Activated CD4-positive, alpha-beta T cell treated with anti-CD3 and anti-CD28 coated beads for 24 hours (primary cell): Measurements from ENCODE around the gene RPS6KA6.
"Not testable (repeated sequence)": the region's sequence is repeated elsewhere in the genome, so short reads cannot be mapped to it uniquely, and the experiment has no call there.

ENCODE experiments used
- DNase-seq, 2 donors: peaks; one replicate each; pipeline ENCODE4 v3.0.0-alpha.2; 2020; ENCODE audit warnings: low read depth in 2 of 2

Gene RPS6KA6

GRCh38 chrX:84162401-84162800 lies 25.6 kb downstream of the RPS6KA6 start:
- DNase-seq: no peak

- DNase-seq: no peak
These were observed 26.4 kb downstream of the RPS6KA6 start for GRCh38 chrX:84161641-84162040.

- no peak for DNase-seq
These were observed 27.3 kb downstream of the RPS6KA6 start for GRCh38 chrX:84160736-84161135.

DNA sequence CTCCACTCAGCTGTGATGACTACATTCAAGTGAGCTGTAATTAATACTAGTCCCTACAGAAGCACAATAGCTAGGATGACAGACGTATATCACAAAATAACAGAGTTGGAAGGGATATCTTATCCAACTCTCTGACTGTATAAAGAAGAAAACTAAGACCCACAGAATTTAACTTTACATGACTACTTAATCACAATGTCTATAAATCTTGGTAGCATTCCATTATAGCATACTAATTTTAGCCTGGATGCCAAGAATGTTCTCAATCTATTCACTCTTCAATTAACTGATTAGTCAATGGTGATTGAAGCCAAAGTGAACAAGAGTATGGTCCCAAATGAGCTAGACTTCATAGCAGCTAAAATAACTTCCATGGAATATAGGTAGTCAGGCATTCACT lies 31.2 kb downstream of the RPS6KA6 start:
- no peak for DNase-seq

DNA sequence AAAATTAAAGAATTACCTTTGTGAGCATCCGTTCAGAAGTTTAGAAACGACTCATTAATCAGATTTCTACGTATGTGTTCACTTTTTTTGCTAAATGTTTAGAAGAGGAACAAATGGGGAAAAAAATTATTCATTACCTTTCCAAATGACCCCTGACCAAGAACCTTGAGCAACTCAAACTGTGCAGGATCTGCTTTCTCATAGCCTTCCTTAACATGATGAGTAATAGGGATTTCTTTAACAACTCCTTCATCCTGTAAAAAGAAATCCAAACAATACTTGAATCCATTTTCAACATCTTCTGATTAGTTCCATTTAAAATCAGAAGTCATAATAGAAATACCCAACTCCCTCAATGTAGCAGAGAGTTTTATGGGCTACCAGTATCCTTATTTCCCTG lies 32.1 kb downstream of the RPS6KA6 start:
- no peak for DNase-seq

DNA sequence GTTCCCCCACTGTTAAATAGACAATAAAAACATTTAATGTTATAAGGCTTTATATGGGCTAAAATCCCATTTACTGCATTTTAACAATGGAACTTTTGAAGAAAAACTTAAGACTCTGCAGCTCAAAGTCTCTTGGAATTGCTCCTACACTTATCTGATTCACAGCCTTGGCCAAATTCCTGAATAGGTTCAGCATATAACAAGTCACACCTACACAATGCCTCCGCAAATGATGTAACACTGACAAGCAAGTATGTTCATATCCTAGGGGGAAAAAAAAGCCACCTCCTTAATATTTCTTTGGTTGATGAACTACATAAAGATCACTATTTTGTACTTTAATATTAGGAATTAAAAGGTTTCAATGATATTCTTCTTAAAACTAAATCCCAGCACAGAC lies 34.5 kb downstream of the RPS6KA6 start:
- no peak for DNase-seq

DNA sequence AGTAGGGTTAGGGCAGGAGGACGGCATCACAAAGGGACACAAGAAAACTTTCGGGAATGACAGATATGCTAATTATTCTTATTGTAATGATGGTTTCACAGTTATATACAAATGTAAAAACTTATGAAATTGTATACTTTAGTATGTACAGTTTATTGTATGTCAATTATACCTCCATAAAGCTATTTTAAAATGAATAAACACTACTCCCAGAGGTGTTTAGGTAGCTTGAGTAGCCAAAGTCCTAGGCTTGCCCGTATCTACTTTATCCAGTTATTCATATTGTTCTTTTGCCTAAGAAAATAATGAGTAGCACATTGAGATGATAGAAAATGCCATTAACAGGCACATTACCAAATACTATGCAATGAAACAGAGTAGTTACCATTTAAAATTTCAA lies 43.0 kb downstream of the RPS6KA6 start:
- no peak for DNase-seq

- no peak for DNase-seq
These were observed 43.7 kb downstream of the RPS6KA6 start for GRCh38 chrX:84144281-84144680.

DNA sequence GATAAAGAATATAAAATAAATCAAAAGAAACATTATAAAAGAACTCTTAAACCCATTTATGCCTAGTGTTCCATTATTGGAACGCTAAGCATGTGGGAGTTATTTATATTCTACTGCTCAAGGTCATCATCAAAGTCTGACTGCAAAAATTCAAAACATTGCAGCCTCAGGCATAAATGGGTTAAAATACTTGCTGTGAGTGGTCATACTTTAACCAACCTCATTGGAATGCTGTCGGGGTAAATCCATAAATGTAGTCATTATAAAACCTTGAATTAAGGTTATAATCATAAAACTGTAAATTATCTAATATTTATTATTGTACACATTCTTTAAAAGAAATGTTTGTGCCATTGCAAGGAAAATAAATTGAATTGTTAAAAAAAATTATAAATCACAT lies 55.0 kb downstream of the RPS6KA6 start:
- DNase-seq: no peak

DNA sequence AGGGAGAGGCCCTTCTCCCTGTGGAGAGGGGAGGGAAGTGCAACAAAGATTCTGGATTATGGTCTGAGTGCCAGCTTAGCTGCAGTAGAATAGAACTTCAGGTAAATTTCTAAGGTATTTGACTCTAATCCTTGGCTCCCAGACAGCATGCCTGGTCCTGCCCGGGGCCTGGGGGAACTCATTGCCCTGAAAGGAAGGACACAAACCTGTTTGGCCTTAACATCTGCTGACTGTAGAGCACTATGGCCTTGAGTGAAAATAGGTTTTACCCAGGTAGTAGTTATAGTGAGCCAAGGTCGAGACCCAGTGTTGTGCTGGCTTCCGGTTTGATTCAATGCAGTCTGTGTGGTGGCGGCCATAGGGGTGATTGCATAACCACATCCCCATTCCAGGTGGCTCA lies 64.4 kb downstream of the RPS6KA6 start:
- DNase-seq: no peak

DNA sequence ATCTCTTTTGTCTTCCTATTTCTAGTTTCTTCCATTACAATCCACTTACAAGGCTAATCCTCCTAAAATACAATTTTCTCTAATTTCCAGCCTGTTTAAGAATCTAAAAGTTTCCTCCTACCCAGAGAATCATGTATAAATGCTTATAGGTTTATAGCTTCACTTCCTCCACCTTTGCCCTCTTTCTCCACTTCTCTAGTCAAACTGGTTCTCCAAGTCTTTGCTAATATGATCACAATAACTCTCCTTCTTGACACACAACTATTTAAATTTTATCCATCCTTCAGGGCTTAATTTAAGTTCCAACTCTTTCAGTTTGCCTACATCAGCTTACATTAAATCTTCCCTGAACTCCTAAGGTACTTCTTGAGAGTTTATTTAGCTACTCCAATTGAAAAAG lies 69.2 kb downstream of the RPS6KA6 start:
- DNase-seq: no peak

GRCh38 chrX:84118315-84118714 lies 69.7 kb downstream of the RPS6KA6 start:
- DNase-seq: no peak

GRCh38 chrX:84108584-84108983 lies 79.4 kb downstream of the RPS6KA6 start:
- no peak for DNase-seq

DNA sequence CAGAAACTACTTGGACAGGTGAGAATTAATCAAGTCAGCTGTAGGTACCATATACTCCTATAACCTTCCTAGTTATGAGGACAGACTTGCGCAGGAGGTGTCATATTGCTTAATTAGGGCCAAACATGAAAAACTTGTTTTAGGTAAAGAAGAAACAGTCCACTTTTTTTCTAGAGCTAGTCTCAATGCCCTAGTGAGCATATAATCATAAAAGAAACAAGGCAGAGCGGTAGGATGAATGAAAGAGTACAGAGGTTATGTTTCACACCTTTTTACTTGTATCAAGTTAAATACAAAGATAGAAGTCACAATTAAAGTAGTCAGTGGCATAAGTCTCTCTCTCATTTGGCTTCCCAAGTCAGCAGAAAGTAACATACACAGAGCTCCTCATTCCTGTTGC lies 88.9 kb downstream of the RPS6KA6 start:
- DNase-seq: no peak

DNA sequence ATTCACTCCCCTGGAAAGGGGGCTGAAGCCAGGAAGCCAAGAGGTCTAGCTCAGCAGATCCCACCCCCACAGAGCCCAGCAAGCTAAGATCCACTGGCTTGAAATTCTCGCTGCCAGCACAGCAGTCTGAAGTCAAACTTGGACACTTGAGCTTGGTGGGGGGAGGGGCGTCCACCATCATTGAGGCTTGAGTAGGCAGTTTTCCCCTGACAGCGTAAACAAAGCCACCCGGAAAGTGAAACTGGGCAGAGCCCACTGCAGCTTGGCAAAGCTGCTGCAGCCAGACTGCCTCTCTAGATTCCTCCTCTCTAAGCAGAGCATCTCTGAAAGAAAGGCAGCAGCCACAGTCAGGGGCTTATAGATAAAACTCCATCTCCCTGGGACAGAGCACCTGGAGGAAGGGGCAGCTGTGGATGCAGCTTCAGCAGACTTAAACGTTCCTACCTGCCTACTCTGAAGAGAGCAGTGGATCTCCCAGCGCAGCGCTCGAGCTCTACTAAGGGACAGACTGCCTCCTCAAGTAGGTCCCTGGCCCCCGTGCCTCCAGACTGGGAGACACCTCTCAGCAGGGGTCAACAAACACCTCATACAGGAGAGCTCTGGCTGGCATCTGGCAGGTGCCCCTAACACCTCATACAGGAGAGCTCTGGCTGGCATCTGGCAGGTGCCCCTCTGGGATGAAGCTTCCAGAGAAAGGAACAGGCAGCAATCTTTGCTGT lies 108.4 kb downstream of the RPS6KA6 start:
- not testable (repeated sequence) for DNase-seq

- no peak for DNase-seq
These were observed 109.0 kb downstream of the RPS6KA6 start for GRCh38 chrX:84078991-84079390.

DNA sequence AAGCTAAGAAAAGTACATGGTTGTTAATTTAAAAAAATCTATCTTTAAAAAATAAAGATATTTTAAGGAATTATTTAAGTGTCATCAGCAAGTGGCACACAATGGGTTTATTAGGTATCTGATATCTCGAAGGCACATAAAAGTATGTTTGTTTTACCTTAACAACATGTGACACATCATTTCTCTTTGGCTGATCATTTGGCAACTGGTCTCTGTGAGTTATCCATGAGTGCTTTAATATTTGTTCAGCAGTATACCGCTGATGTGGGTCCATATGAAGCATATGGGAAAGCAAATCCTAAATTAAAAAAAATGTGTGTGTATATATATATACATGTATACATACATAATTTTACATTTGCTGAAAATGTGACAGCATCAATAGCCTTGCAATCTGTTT lies 123.2 kb downstream of the RPS6KA6 start:
- no peak for DNase-seq

GRCh38 chrX:84064164-84064563 lies 123.8 kb downstream of the RPS6KA6 start:
- DNase-seq: no peak

DNA sequence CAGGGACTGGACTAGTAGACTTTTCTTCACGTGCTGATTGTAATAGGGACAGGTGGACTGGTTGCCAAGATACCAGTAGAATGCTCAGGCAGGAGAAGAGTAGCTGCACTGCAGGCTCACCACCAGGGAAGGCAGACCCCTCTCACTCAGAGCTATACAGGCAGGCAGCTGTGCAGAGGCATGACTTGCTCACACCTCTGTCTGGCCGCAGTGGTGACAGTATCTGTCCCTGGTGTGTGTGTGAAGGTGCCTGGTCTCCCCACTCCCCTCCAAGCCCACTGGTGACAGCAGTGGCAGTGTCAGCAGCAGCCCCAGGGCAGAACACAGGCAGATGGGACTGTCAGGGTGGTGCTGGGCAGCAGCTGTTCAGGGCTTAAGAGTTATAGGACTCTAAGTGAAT lies 140.7 kb downstream of the RPS6KA6 start:
- no peak for DNase-seq

- DNase-seq: peak in 1 of 2 donors; percentile 8
These were observed 141.5 kb downstream of the RPS6KA6 start for GRCh38 chrX:84046403-84046984.

- no peak for DNase-seq
These were observed 143.9 kb downstream of the RPS6KA6 start for GRCh38 chrX:84044051-84044450.
